Left cardiac atrium (tissue), 4 donors: Measurements from ENCODE around the gene ZNF195. TPM values are rescaled to one million over a fixed set of nuclear protein-coding genes. Genes with fewer than 3 reads are reported as not detected.
"Not testable (repeated sequence)": the region's sequence is repeated elsewhere in the genome, so short reads cannot be mapped to it uniquely, and the experiment has no call there.

Experiments
- ATAC-seq, 2 donors: fragments of 200-7000 bp; cut with Tn5 transposase; one replicate each; pipeline ENCODE4 v1.9.1; 2020; ENCODE audit warnings: mild to moderate bottlenecking in 2 of 2, moderate library complexity in 2 of 2
- DNase-seq: peaks from one replicate; pipeline ENCODE4 v3.0.0-alpha.2; 2020
- intact Hi-C, 2 donors: fragments of 100-400 bp; cut with DNase I; formaldehyde crosslinking; loops; one replicate each; pipeline versions ENCODE4 v1.14.1 to v1.15.1; 2022 to 2023
- total RNA-seq, 2 donors: library from RNA; stranded (reverse); fragmentation: NEBNext Ultra II Directional; extraction: Animal tissue kit (Norgen Biotek cat#: 25700); gene quantifications; one replicate each; pipeline ENCODE4 v1.2.1, GENCODE V29; 2021
- donor health status: DM: no; HTN: yes; CAD: no.
- donor health status: DM: no; HTN: yes; CAD: no; lungs with severe emphysema.
- donor health status: DM: yes; HTN: yes; CAD: no.
- donor health status: Dilated cardiomyopathy.

ZNF195 gene
- total RNA-seq, 2 donors from 2014 or later = 10.8 to 13.2 TPM

DNA sequence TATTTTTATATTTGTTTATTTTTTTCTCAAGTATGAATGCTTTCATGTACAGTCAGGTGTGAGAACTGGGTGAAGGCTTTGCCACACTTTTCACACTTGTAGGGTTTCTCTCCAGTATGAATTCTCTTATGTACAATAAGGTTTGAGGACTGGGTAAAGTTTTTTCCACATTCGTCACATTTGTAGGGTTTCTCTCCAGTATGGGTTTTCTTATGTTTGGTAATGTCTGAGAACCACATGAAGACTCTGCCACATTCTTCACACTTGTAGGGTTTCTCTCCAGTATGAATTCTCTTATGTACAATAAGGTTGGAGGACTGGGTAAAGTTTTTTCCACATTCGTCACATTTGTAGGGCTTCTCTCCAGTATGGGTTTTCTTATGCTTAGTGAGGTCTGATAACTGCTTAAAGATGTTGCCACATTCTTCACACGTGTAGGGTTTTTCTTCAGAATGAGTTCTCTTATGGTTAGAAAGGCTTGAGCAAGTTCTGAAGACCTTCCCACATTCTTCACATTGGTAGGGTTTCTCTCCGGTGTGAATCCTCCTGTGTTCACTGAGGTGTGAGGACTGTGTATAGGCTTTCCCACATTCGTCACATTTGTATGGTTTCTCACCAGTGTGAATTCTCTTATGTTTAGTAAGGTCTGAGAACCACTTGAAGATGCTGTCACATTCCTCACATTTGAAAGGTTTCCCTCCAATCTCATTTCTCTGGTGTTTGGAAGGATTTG lies 19.7 kb downstream of the ZNF195 start:
- DNase-seq (no peak), ATAC-seq (no peak)
- intact Hi-C loops = no loop called here

DNA sequence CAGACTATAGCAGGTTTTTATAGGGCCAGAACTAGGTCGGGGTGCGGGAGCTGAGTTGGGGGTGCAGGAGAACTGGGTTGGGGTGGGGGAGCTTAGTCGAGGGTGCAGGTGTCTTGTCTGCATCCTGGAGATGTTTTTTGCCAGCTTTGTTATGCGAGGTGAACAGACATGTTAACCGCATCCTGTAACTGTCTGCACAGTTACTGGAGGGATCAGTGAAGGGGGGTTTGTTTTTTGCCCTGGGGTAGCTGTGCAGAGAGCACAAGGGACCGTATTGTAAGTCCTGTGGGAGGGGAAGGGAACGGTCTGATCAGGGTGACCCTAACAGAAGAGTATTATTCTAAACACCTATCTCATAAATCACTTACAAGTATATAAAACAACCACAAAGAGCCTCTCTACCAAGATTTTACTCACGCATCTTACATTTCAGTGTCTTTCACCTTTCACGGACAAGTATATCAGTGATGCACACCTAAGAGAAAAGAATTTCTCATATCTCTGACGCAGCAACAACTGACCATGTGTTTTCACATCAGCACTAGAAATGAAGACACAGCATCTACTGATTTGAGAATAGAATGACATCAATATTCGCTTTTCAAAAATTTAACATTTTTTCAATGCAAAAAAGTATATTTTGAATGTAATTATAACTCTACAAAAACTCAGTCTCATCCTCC lies 20.8 kb downstream of the ZNF195 start:
- DNase-seq (no peak), ATAC-seq (no peak)
- intact Hi-C loops = no loop called here

GRCh38 chr11:3357302-3357701 lies 21.6 kb downstream of the ZNF195 start:
- no peak for ATAC-seq
- intact Hi-C loops = no loop called here
- DNase-seq = no peak

- ATAC-seq = no peak
- intact Hi-C loops = no loop called here
- no peak for DNase-seq
Measured at GRCh38 chr11:3356858-3357257, 22.1 kb downstream of the ZNF195 start.

- ATAC-seq = no peak
- intact Hi-C loops = no loop called here
Measured at GRCh38 chr11:3353066-3353465, 25.9 kb downstream of the ZNF195 start.

DNA sequence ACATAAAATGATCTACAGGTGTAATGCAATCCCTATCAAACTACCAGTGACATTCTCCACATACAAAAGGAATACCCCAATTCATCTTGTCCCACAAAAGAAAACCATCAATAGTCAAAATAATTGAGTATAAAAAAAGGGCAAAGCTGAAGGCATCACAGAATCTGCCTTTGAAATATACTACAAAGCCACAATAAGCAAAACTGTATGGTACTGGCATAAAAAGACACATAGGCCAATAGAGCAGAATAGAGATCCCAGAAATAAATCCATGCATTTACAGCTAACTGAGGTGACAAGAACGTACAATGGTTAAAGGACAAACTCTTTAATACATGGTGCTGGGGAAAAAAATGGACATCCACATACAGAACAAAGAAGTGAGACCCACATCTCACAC lies 31.8 kb downstream of the ZNF195 start:
- ATAC-seq = no peak
- intact Hi-C loops = no loop called here
- DNase-seq = no peak

More at GRCh38 chr11:3353066-3353465, 25.9 kb downstream of the ZNF195 start:
- no peak for DNase-seq

DNA sequence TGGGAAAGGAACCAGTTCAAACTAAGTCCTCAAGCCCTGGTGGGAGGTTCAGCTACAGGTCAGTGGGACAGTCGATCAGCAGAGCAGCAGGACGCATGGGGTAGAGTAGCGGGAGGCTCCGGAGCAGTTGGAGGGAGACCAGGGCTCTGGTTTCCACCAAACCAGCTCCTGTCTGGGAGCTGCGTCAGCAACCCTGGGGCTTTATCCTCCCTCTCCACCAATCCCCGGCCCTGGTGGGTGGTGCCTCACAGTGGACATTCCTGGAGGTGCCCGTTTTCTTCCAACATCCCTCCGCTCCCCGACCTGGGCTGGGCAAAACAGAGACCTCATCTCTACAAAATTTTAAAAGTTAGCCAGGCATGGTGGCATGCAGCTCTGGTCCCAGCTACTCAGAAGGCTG lies 32.4 kb downstream of the ZNF195 start:
- intact Hi-C loops = no loop called here
- ATAC-seq = no peak

DNA sequence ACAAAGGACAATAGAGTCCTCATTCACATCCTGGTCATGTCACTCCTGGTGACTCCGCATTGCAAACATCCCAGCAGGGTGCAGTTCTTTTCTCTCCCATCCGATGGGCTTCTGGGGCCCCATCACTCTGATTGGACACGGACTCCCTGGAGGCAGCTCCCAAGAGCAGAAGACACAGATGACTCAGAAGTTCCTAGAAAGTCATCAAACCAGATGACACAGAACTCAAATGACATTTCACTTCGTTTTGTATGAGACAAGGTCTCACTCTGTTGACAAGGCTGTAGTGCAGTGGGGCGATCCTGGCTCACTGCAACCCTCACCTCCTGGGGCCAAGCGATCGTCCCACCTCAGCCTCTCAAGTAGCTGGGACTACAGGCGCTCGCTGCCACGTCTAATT lies 33.2 kb downstream of the ZNF195 start:
- ATAC-seq = no peak
- DNase-seq = no peak
- intact Hi-C loops = no loop called here

More for the DNA sequence above, 32.4 kb downstream of the ZNF195 start:
- DNase-seq = no peak

- ATAC-seq (no peak), DNase-seq (no peak)
- intact Hi-C loops = no loop called here
Measured at GRCh38 chr11:3344327-3345174, 34.4 kb downstream of the ZNF195 start.

DNA sequence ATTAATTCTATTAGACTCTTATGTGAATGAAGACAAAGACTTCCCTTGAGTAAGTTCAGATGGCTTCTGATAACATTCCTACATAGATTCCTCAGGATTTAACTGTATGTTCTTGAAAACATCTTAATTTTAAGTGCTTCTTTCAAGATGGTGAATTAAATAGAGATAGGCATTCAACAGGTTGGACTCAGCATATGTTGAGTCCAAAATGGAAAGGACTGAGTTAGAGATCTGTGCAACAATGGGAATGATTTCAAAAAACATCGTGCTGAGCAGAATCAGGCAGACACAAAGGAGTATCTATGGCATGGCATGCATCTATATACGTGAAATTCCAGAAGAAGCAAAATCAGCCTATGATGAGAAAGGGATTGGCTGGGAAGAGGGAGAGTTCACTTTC lies 36.2 kb downstream of the ZNF195 start:
- intact Hi-C loops = no loop called here
- ATAC-seq (no peak), DNase-seq (no peak)

GRCh38 chr11:3341298-3341697 lies 37.6 kb downstream of the ZNF195 start:
- DNase-seq (peak; percentile 53), ATAC-seq (no peak)
- intact Hi-C loops = no loop called here

DNA sequence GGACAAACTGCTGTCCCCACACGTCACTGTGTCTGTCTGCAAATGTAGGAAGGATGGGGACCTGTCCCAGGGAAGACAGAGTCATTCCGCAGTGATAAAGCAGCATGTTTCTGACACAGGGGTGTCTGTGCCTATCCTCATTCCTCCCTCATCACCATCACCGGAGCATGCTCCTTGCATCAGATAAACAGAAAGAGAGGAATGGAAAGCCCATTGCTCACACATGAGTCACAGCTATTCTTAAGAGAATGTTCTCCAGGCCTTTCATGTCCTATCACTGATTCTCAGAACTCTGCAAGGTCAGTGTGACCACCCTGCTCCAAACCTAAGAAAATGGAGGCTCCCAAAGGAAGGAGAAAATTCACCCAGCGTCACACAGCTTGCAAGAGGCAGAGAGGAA lies 38.9 kb downstream of the ZNF195 start:
- no peak for DNase-seq
- intact Hi-C loops = no loop called here

DNA sequence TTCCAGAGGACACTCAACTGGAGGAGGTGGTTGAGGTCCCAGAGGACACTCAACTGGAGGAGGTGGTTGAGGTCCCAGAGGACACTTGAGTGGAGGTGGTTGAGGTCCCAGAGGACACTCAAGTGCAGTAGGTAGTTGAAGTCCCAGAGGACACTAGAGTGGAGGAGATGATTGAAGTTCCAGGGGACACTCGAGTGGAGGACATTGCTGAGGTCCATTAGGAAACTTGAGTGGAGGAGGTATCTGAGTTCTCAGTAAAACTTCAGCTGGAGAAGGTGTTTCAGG lies 39.7 kb downstream of the ZNF195 start:
- intact Hi-C loops = no loop called here
- DNase-seq (no peak), ATAC-seq (no peak)

More for the DNA sequence above, 38.9 kb downstream of the ZNF195 start:
- no peak for ATAC-seq

- ATAC-seq (no peak), DNase-seq (no peak)
- intact Hi-C loops = no loop called here
Measured at GRCh38 chr11:3338569-3339339, 40.2 kb downstream of the ZNF195 start.

GRCh38 chr11:3336420-3336819 lies 42.5 kb downstream of the ZNF195 start:
- ATAC-seq, intact Hi-C loops, DNase-seq: not testable (repeated sequence)

DNA sequence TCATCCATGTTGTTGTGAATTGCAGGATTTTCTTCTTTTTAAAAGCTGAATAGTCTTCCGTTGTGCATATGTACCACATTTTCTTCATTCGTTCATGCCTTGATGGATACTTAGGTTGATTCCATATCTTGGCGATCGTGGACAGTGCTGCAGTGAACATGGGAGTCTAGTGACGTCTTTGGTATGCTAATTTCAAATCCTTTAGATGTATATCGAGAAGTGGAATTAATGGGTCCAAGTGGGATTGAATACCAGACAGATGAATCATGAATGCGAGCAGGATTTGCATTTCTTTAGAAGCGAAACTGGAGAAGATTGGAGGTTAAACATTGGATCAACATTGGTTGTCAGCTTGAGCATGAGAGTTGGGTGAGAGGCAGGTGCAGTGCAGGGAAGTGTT lies 45.8 kb downstream of the ZNF195 start:
- intact Hi-C loops, DNase-seq, ATAC-seq: not testable (repeated sequence)

GRCh38 chr11:3331078-3331477 lies 47.9 kb downstream of the ZNF195 start:
- DNase-seq, intact Hi-C loops, ATAC-seq: not testable (repeated sequence)

DNA sequence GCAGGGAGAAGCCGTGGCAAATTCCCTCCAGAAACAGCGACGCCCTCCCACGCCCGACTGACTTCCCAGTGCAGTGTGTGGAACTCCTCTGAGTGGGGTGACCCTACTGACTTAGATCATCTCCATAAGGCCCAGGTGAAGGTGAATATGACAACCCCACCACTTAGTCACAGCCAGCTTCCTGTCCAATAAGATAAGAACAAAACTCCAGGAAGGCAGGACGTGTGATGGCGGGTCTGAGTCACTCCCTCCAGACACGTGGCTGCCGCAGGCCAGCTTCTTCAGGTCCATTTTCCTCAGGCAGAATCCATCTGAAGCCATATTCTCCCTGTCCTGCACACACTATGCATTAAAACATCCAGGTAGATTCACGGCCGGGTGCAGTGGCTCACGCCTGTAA lies 48.9 kb downstream of the ZNF195 start:
- intact Hi-C loops, ATAC-seq, DNase-seq: not testable (repeated sequence)

DNA sequence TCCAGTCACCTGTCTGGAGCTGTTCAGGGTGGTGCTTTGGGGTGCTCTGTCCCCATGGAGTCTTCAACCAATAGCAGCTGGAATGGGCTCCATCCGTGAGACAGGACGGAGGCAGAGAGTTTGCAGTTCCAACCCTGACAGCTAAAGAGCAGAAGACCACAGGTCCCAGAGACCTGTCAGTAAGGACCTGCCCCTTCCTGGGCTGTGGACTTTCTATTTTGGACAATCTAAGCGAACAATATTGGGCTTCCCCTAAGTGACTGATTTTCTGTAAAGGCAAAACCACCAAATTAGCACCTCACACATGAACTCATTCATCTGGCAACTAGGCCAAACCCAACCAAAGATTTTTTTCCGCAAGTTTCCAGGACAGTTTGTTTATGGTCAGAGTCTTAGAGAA lies 50.4 kb downstream of the ZNF195 start:
- intact Hi-C loops, DNase-seq, ATAC-seq: not testable (repeated sequence)
